ENCODE results near the gene CNIH2. TPM values are rescaled to one million over a fixed set of nuclear protein-coding genes. Genes with fewer than 3 reads are reported as not detected.

The CNIH2 gene
- total RNA-seq, 1 experiment from 2014 or later: 1.3 TPM

- TF ChIP-seq CTCF (IDR thresholded peaks at IDR 0.05 in 2 of 3, conservative IDR thresholded peaks at IDR 0.05 in 1 of 3; ENCODE audit: borderline replicate concordance in 1 of 3, insufficient read depth in 1 of 3, low read depth in 2 of 3, low read length in 2 of 3) (no peak), EZH2 (IDR thresholded peaks at IDR 0.05) (no peak), SRF (IDR thresholded peaks at IDR 0.05; ENCODE audit: low read depth) (no peak), CBX3 (IDR thresholded peaks at IDR 0.05; ENCODE audit: low read depth) (no peak), FOSL1 (IDR thresholded peaks at IDR 0.05; ENCODE audit: low read depth) (no peak), ZNF274 (IDR thresholded peaks at IDR 0.05; ENCODE audit: low read depth, low read length) (no peak), EGR1 (IDR thresholded peaks at IDR 0.05; ENCODE audit: low read depth) (no peak)
Observed at GRCh38 chr11:66265531-66266377, 12.2 kb upstream of the CNIH2 start (continued).

GRCh38 chr11:66266378-66267038 lies 11.5 kb upstream of the CNIH2 start:
- ChIA-PET RAD21 (ENCODE audit: low non-redundant PET in 1 of 2, low total read pairs in 2 of 2, uncharacterized antibody in 2 of 2, unreplicated experiment in 2 of 2) (no interaction called here), POLR2A (interaction anchor here (1.9 to 2.3 kb wide), 2 partner anchors 12 to 46 kb away, joined by 6 to 18 read pairs; no protein-coding TSS in a partner anchor), CTCF (interaction anchor here (2.6 kb wide), 1 partner anchor 23 kb away, joined by 8 read pairs; the partner anchor contains the start of gene YIF1A)
- H3K36me3 ChIP-seq (ENCODE audit: control insufficient read depth in 1 of 2, insufficient read depth in 2 of 2, low read length in 2 of 2): peaks cover 9 to 12% of the 10 kb centered on the region in 2 experiments; a peak in 3 of 4 replicates
- H3K9ac ChIP-seq (ENCODE audit: low read length): peak overlapping the region; percentile 85
- intact Hi-C loops (cut with micrococcal nuclease): no loop called here
- peaks cover 6 to 26% of the 10 kb centered on the region in 2 experiments for H3K4me1 ChIP-seq (ENCODE audit: control insufficient read depth in 1 of 2, insufficient read depth in 2 of 2, low read length in 2 of 2)
- no peaks in the 10 kb centered on the region for H3K27me3 ChIP-seq (ENCODE audit: insufficient read depth, low read length)
- peaks cover 24% of the 10 kb centered on the region for H3K79me2 ChIP-seq (ENCODE audit: insufficient read depth, low read length)
- peak overlapping the region; percentile 93 to 99 for H3K4me3 ChIP-seq (replicated peaks in 1 of 2; ENCODE audit: low read depth in 1 of 2, low read length in 2 of 2)
- H3K4me2 ChIP-seq (ENCODE audit: low read length): peak overlapping the region; percentile 70
- no peak overlapping the region for H2AFZ ChIP-seq (ENCODE audit: low read depth, low read length, poor library complexity, severe bottlenecking)
- DNase-seq (ENCODE audit: low read depth, low spot score) (no peak), ATAC-seq (no peak)
- H3K27ac ChIP-seq (ENCODE audit: low read depth, low read length): peak overlapping the region; percentile 69; the same call in 1 of the 2 replicates
- no peaks in the 10 kb centered on the region for H4K20me1 ChIP-seq (ENCODE audit: insufficient read depth)
- BruUV-seq (replicated peaks): no TSS peak
- TF ChIP-seq CEBPB (IDR thresholded peaks at IDR 0.05; ENCODE audit: low read depth) (no peak), YY1 (IDR thresholded peaks at IDR 0.05; ENCODE audit: extremely low read depth, insufficient replicate concordance, low read depth, low read length) (no peak), SIN3A (IDR thresholded peaks at IDR 0.05; ENCODE audit: low read depth) (no peak), POLR2A (IDR thresholded peaks at IDR 0.05; ENCODE audit: borderline replicate concordance, extremely low read depth, insufficient read depth, insufficient read length) (no peak), SP1 (IDR thresholded peaks at IDR 0.05; ENCODE audit: low read depth) (no peak), MAX (IDR thresholded peaks at IDR 0.05) (no peak), EZH2 (IDR thresholded peaks at IDR 0.05) (no peak), FOSL1 (IDR thresholded peaks at IDR 0.05; ENCODE audit: low read depth) (no peak), TCF7L2 (IDR thresholded peaks at IDR 0.05; ENCODE audit: borderline replicate concordance, extremely low read depth, insufficient read depth, insufficient read length) (no peak), ELF1 (IDR thresholded peaks at IDR 0.05; ENCODE audit: borderline replicate concordance, low read depth) (no peak), ZFX (IDR thresholded peaks at IDR 0.05) (no peak), EGR1 (IDR thresholded peaks at IDR 0.05; ENCODE audit: low read depth) (no peak)
- no peaks in the 10 kb centered on the region for H3K9me3 ChIP-seq (ENCODE audit: control insufficient read depth in 1 of 2, insufficient read depth in 1 of 2, low read depth in 1 of 2, low read length in 2 of 2)
- H3K9me2 ChIP-seq (ENCODE audit: insufficient read depth): no peaks in the 10 kb centered on the region

Data from HCT116 (cell line).